Measurements from ENCODE around the gene PRICKLE2. TPM values are rescaled to one million over a fixed set of nuclear protein-coding genes. Genes with fewer than 3 reads are reported as not detected.

The PRICKLE2 gene
- total RNA-seq, 1 donor from 2014 or later = 10.8 TPM

DNA sequence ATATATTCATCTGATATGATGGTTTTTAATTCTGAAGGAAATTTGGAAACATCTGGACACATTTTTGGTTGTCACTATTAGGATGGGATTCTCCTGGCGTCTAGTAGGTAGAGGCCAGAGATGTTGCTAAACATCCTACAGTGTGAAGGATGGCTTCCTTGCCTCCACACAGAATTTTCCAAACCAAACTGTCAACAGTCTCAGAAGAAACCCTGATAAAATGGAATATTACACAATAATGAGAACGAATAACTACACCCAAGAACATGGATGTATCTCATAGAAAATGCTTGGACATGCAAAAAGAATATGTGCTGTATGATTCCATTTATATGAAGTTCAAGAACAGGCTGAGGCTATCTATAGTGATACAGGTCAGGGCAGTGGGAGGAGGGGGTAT is 122.1 kb downstream of the PRICKLE2 start:
- TF ChIP-seq, protein P1, sequence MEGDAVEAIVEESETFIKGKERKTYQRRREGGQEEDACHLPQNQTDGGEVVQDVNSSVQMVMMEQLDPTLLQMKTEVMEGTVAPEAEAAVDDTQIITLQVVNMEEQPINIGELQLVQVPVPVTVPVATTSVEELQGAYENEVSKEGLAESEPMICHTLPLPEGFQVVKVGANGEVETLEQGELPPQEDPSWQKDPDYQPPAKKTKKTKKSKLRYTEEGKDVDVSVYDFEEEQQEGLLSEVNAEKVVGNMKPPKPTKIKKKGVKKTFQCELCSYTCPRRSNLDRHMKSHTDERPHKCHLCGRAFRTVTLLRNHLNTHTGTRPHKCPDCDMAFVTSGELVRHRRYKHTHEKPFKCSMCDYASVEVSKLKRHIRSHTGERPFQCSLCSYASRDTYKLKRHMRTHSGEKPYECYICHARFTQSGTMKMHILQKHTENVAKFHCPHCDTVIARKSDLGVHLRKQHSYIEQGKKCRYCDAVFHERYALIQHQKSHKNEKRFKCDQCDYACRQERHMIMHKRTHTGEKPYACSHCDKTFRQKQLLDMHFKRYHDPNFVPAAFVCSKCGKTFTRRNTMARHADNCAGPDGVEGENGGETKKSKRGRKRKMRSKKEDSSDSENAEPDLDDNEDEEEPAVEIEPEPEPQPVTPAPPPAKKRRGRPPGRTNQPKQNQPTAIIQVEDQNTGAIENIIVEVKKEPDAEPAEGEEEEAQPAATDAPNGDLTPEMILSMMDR (IDR thresholded peaks at IDR 0.05; ENCODE audit: insufficient read depth, low read length, poor library complexity, severe bottlenecking) = no peak
- H3K36me3 ChIP-seq (ENCODE audit: control insufficient read depth, insufficient read depth, low read length) = no peaks in the 10 kb centered on the region
- H3K4me3 ChIP-seq (ENCODE audit: low read depth, low read length) = no peak overlapping the region
- no peak for DNase-seq (ENCODE audit: low read depth)
- no peaks in the 10 kb centered on the region for H3K27me3 ChIP-seq (ENCODE audit: control insufficient read depth, insufficient read depth, low read length)

DNA sequence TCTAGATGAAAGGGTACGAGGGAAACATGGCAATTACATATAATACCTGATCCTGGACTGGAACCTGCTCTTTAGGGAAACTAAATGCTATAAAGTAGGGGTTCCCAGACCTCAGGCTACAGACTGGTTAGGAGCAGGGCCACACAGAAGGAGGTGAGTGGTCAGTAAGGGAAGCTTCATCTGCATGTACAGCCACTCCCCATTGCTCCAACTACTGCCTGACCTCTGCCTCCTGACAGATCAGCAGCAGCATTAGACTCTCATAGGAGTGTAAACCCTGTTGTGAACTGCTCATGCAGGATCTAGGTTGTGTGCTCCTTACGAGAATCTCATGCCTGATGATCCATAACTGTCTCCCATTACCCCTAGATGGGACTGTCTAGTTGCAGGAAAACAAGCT is 123.1 kb downstream of the PRICKLE2 start:
- no peak overlapping the region for H3K4me3 ChIP-seq (ENCODE audit: low read depth, low read length)
- no peaks in the 10 kb centered on the region for H3K27me3 ChIP-seq (ENCODE audit: control insufficient read depth, insufficient read depth, low read length)
- H3K36me3 ChIP-seq (ENCODE audit: control insufficient read depth, insufficient read depth, low read length) = no peaks in the 10 kb centered on the region
- no peak for DNase-seq (ENCODE audit: low read depth)
- TF ChIP-seq, protein P1 (IDR thresholded peaks at IDR 0.05; ENCODE audit: insufficient read depth, low read length, poor library complexity, severe bottlenecking) = no peak

GRCh38 chr3:64099316-64099715 is 126.0 kb downstream of the PRICKLE2 start:
- no peaks in the 10 kb centered on the region for H3K27me3 ChIP-seq (ENCODE audit: control insufficient read depth, insufficient read depth, low read length)
- DNase-seq (ENCODE audit: low read depth) = no peak
- no peaks in the 10 kb centered on the region for H3K36me3 ChIP-seq (ENCODE audit: control insufficient read depth, insufficient read depth, low read length)
- TF ChIP-seq, protein P1 (IDR thresholded peaks at IDR 0.05; ENCODE audit: insufficient read depth, low read length, poor library complexity, severe bottlenecking) = no peak
- H3K4me3 ChIP-seq (ENCODE audit: low read depth, low read length) = no peak overlapping the region

GRCh38 chr3:64098670-64099069 is 126.6 kb downstream of the PRICKLE2 start:
- no peak for DNase-seq (ENCODE audit: low read depth)
- TF ChIP-seq, protein P1 (IDR thresholded peaks at IDR 0.05; ENCODE audit: insufficient read depth, low read length, poor library complexity, severe bottlenecking) = no peak
- H3K4me3 ChIP-seq (ENCODE audit: low read depth, low read length) = no peak overlapping the region
- no peaks in the 10 kb centered on the region for H3K36me3 ChIP-seq (ENCODE audit: control insufficient read depth, insufficient read depth, low read length)
- no peaks in the 10 kb centered on the region for H3K27me3 ChIP-seq (ENCODE audit: control insufficient read depth, insufficient read depth, low read length)

DNA sequence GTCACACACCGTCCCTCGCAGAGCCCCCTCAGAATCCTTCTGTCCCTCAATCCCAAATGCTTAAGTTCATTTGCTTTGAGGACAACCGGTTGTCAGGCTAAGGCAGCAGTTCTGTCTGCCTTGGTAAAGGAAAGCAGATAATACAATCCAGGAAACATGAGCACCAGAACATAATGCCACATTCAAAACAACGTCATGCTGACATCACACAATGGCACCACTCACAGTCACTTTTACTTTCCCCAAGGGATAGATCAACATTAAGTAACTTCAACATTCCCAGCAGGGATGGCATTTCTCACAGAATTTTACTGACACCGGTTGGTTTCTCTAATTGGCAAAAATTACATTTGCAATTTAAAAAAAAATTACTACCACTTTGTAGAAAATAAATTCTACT is 127.3 kb downstream of the PRICKLE2 start:
- no peak overlapping the region for H3K4me3 ChIP-seq (ENCODE audit: low read depth, low read length)
- H3K36me3 ChIP-seq (ENCODE audit: control insufficient read depth, insufficient read depth, low read length) = no peaks in the 10 kb centered on the region
- DNase-seq (ENCODE audit: low read depth) = no peak
- TF ChIP-seq, protein P1 (IDR thresholded peaks at IDR 0.05; ENCODE audit: insufficient read depth, low read length, poor library complexity, severe bottlenecking) = no peak
- H3K27me3 ChIP-seq (ENCODE audit: control insufficient read depth, insufficient read depth, low read length) = no peaks in the 10 kb centered on the region

DNA sequence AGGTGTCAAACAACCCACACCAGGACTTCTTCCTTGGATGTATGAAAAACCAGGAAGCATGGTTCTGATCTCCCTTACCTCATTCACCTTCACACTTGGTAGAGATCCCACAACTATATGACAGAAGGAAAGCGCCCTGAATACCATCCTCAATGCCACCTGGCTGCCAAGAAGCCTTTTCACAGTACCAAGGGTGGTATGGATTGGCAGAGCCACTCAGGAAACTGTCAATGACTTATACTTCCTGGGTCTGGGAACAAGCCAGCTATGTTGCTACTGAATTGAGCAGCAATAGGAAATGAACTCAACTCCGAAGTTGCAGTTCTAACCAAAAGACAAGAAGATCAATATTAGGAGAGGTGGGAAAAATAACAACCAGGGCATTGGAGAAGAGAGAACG is 129.5 kb downstream of the PRICKLE2 start:
- Histone ChIP-seq H3K4me3 (ENCODE audit: low read depth, low read length) (no peak overlapping the region), H3K27me3 (ENCODE audit: control insufficient read depth, insufficient read depth, low read length) (no peaks in the 10 kb centered on the region), H3K36me3 (ENCODE audit: control insufficient read depth, insufficient read depth, low read length) (no peaks in the 10 kb centered on the region)
- no peak for DNase-seq (ENCODE audit: low read depth)
- TF ChIP-seq, protein P1 (IDR thresholded peaks at IDR 0.05; ENCODE audit: insufficient read depth, low read length, poor library complexity, severe bottlenecking) = no peak

Data from kidney epithelial cell (primary cell).